ENCODE data around the gene JAG1.

JAG1 gene

GRCh38 chr20:10652660-10653261, 21.0 kb downstream of the JAG1 start:
- no peak for DNase-seq (ENCODE audit: low read depth)

DNA sequence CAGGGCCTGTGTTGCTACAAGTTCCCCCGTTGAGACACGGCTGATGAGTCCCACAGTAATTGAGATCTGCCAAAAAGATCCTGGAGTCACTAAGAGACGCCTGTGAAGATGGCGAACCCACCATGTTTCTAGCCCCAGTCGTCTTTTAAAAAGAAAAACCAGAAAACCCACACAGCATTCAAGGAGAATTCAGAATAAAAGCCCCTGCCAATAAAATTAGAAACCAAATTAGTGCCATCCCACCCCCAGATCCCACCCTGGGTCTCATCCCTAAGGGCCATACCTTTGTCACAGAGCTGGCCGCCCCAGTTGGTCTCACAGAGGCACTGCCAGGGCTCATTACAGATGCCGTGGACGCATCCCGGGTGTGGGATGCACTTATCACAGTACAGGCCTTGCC, 21.6 kb downstream of the JAG1 start:
- DNase-seq (ENCODE audit: low read depth) = no peak

- DNase-seq (ENCODE audit: low read depth) = no peak
These were observed 22.4 kb downstream of the JAG1 start for GRCh38 chr20:10651227-10651990.

GRCh38 chr20:10649797-10650160, 24.0 kb downstream of the JAG1 start:
- DNase-seq (ENCODE audit: low read depth) = no peak

DNA sequence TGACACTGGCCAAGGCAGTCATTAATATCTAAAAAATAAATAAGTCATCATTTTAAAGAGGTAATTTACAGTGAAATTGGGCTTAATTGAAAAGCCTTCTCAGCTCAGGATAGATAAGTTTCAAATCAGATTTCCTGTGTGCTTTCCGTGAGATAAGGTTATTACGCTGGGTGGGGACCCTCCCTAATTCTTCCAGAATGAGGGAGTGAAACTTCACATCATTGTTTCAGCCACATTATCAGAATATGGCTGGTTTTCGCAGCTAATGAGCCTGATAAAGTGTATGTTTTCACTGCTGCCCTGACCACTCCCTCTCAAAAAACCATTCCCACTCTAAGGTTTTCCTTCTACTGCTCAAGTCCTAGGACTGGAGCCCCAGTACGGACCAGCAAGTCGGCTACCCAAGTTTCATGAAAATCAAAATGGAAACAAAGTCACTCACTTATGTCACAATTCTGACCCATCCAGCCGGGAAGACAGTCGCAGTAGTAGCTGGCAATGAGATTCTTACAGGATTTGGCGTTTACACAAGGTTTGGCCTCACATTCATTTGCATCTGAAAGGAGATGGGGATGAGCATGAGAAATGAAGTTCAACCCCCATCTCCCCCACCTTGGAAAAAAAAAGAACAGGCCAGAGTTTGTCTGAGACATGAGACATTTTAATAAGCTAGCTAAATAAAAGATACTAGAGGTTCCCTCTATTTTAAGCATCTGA, 24.6 kb downstream of the JAG1 start:
- no peak for DNase-seq (ENCODE audit: low read depth)

DNA sequence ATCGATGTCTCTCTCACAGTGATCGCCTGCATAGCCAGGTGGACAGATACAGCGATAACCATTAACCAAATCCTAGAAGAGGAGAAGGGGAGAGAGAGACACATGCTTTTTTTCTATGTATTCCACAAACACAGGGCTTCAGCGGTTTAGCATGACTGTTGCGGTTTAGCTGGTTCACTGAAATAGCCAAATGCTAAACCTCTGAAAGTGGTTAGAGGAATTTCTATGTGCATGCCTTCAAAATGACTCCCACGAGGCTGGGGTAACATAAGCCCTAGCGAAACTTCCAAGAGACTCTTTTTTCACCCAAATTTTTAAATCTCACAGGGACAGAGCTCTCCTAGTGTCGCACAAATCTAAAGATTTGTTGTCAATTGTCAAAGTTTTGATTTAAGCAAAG, 25.1 kb downstream of the JAG1 start:
- DNase-seq (ENCODE audit: low read depth) = no peak

DNA sequence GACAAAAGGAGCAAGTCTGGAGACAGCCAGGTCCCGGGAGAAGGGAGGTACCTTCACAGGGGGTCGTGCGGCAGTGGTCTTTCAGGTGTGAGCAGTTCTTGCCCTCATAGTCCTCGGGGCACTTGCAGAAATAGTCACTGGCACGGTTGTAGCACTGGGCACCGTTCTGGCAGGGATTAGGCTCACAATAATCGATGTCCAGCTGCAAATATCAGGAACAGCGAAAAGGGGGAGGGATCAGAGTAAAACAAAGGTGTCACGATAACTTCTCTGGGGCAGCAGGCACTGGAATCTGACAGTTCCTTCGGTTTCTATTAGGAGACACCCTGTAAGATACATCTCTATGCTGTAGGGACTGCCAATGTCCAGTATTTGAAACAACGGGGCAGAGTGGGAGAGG, 25.9 kb downstream of the JAG1 start:
- DNase-seq (ENCODE audit: low read depth) = no peak

GRCh38 chr20:10647471-10647870, 26.3 kb downstream of the JAG1 start:
- DNase-seq (ENCODE audit: low read depth) = no peak

- DNase-seq (ENCODE audit: low read depth) = no peak
These were observed 26.8 kb downstream of the JAG1 start for GRCh38 chr20:10646886-10647420.

GRCh38 chr20:10646006-10646405, 27.8 kb downstream of the JAG1 start:
- no peak for DNase-seq (ENCODE audit: low read depth)

GRCh38 chr20:10645205-10645570, 28.6 kb downstream of the JAG1 start:
- DNase-seq (ENCODE audit: low read depth) = no peak

DNA sequence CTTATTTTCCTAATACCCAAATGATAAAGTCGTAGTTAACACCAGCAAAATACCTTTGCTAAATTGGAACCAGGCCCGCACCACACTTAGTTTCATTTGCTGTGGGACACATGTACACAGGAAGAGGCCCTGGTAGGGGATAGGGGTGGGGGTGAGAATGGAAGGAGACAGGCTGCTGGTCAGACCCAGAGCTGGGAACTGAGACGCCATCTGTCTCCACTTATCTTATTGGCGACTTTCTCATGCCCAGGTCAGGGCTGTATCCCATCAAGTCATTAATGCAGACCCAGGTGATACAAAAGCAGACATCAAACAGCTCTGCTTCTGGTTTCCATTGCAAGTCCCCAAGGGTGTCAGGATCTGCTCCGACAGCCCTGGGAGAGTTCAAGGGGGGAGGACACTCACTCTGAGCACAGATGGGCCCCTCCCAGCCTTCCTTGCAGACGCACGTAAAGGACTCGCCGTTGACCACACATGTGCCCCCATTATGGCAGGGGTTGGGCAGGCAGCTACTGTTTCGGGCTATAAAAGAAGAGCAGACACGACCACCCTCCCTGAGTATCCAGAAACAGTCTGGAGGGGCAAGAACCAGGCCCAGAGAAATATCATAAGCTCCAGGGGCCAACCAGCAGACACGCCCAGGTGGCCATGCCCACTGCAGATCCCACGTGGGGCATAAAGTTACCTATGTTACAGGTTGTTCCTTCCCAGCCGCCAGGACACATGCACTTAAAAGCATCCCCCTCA, 29.2 kb downstream of the JAG1 start:
- DNase-seq (ENCODE audit: low read depth) = no peak

DNA sequence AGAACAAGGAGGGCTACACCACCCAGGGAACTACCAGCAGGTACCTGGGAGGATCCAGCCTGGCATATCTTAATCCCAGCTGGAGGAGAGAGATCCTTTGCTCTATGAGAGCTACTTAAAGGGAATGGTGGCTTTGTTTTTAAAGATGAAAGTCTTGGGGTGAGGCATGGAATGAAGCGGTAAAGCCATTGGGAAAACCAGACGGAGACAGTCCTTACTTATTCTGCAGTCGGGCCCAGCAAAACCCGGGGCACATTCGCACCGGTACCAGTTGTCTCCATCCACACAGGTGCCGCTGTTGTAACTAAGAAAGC, 30.3 kb downstream of the JAG1 start:
- no peak for DNase-seq (ENCODE audit: low read depth)

GRCh38 chr20:10642856-10643559, 30.8 kb downstream of the JAG1 start:
- DNase-seq (ENCODE audit: low read depth) = no peak

DNA sequence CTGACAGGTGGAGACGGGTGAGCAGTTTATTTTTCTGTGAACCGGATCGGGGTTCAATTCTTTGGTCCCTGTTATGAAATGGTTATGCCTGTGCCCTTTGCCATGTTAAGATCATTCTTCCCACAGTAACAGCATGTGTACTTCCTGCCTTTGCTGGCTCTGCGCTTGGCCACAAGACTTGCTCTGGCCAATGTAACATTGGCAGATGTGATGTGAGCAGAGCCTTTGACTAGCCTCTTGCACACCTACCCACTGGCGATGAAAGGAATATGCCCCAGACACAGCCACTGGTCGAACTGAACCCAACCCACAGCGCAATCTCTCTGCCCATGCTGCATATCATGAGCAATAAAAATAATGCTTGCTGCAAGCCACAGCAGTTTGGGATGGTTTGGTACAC, 31.9 kb downstream of the JAG1 start:
- DNase-seq (ENCODE audit: low read depth) = no peak

DNA sequence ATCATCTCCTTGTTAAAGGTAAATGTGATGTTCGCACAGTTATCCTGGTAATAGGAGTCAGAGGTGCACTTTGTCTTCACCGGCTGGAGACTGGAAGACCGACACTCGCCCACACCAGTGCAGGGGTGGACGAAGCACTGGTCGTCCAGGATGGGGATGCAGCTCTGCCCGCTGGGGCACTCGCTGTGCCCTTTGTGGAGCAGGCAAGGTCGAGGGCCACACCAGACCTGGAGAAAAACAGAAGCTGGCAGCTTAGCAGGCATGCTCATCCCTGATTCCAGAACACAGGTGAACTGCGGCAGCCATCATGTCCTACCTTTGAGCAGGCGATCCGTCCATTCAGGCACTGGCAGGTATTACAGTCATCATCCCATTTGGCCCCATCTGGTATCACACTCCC, 32.3 kb downstream of the JAG1 start:
- no peak for DNase-seq (ENCODE audit: low read depth)

DNA sequence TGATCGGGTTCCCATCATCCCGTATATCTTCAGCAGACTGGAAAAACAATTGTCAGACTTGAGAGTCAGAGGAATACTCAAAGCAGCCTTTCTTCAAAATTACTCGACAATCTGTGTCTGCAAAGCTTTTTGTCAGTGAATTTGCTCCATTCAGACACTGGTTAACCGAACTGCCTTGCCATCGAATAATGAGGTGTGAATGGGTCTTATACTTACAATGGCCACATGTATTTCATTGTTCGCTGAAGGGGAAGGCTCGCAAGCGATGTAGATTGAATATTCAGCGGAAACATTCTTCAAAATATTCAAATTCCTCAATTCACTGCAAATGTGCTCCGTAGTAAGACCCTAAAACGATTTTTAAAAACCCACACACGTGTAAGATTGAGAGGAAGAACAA, 32.9 kb downstream of the JAG1 start:
- no peak for DNase-seq (ENCODE audit: low read depth)

- DNase-seq (ENCODE audit: low read depth) = no peak
These were observed 33.9 kb downstream of the JAG1 start for GRCh38 chr20:10639737-10640556.

- no peak for DNase-seq (ENCODE audit: low read depth)
These were observed 34.6 kb downstream of the JAG1 start for GRCh38 chr20:10639077-10639736.

GRCh38 chr20:10637563-10637962, 36.2 kb downstream of the JAG1 start:
- no peak for DNase-seq (ENCODE audit: low read depth)
